CD4-positive, alpha-beta T cell treated with Interleukin-2 at 100 ng/mL for 4 hours (primary cell): ENCODE results near the gene GRID2.
"Not testable (repeated sequence)": the region's sequence is repeated elsewhere in the genome, so short reads cannot be mapped to it uniquely, and the experiment has no call there.

Experiments
- DNase-seq: peaks from one replicate; pipeline ENCODE4 v3.0.0-alpha.2; 2020; ENCODE audit warnings: low spot score

The GRID2 gene

DNA sequence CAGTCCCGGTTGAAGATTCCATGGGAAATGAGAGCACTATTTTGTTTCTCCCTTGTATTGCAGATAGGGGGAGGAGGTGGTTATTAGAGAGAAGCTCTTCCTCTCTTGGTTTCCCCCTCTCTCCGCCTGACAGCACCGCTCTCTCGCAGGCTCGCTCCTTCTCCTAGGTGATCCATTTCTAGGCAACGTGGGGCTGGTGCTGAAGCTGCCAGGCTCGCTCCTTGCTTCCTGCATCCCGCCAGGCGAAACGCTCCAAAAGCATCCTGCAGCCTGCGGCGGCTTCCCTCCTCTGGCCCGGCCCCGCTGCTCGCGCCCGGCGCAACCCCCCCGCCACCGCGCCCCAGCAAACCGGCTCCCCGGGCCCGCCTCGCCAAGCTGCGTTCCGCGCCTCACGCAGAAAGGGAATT lies at the start of gene GRID2:
Gene GRID2, plus strand, starts transcription at position 346 of the 407 bp plus-strand sequence.
- DNase-seq, result no peak

DNA sequence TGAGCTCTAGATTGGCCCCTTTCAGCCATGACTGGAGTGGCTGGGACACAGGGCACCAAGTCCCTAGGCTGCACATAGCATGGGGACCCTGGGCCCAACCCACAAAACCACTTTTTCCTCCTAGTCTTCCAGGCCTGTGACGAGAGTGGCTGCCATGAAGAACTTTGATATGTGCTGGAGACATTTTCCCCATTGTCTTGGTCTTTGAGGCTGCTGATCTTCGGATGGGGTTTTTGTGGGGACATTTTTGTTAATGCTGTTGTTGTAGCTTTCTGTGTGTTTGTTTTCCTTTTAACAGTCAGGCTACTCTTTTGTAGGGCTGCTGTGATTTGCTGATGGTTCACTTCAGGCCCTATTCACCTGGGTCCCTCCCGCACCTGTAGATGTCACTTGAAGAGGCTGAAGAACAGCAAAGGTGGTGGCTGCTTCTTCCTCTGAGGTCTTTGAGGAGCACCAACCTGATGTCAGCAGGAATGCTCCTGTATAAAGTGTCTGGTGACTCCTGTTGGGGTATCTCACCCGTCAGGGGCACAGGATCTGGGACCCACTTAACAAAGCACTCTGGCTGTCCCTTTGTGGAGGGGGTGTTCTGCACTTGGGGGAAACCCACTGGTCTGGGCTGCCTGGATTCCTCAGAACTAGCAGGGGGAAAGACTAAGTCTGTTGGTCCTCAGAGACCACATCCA lies 49.6 kb upstream of the GRID2 start:
- DNase-seq, result no peak

DNA sequence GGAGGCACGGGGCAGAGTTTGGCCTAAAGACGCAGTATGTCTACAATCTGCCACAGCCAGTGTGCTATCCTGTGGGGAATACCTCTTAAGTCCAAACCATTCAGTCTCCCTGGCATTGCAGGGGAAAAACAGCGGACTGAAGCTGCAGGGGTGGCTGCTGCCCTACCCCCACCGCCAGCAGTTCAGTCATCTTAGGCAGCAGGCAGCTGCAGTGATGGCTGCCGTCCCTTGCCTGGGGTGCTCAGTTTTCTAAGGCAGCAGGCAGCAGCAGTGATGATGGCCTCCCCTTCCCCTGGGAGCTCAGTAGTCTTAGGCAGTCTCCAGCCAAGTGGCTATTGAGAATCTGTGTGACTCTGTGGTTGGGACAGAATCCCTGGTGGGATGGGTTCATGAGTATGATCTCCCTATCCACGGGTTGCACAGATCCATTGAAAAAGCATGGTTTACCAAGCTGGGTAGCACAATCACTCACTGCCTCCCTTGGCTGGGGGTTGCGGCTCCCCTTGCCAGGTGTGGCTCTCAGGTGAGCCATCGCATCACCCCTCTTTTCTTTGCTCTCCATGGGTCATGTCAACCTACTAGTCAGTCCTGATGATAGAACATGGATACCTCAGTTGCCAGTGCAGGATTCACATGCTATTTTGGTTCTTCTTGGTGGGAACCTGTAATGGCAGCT lies 48.9 kb upstream of the GRID2 start:
- DNase-seq, result no peak

DNA sequence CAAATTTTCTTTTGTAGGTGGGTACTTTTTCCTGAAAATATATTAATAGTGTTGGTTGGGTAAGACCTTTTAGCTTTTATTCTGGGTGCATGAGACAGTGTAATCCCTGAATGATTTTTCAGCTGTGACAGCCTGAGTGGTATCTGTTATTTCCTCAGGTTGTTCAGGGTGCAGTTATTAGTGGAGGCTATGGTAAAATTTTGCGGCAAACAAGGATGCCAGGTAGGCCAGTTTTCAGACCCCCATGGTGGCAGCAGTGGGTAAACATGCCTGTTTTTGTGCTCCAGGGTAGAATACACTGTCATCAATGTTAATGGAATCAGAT lies 47.9 kb upstream of the GRID2 start:
- no peak for DNase-seq

DNA sequence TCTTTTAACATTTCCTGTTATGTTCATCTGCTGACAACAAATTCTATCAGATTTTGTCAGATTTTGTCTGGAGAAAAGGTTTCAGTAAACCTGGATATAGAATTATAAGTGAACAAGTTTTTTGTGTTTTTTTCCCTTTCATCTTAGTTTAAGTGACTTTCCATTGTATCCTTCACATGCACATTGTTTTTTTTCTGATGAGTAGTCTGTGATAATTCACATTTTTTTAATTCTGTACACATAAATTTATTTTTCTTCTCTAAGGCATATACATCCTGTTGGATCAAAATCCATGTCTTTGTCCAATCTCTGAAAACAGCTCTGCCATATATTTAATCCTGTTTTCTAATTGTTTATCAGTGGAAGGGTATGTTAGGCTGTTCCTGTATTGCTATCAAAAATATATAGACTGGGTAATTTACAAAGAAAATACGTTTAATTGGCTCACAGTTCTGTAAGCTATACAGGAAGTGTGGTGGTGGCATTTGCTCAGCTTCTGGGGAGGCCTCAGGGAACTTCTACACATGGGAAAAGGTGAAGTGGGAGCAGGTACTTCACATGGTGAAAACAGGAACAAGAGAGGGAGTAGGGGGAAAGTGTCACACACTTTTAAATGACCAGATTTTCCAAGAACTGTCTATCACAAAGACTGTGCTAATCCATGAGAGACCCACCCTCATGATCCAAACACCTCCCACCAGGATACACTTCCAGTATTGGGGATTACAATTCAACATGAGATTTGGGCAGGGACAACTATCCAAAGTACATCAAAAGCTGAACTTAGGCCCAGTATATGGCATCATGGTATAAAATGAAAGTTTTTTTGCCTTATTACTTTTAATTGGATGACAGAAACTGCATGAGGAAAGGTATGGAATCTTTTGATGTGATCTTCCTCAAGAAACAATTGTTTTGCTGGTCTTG lies 45.6 kb upstream of the GRID2 start:
- no peak for DNase-seq

DNA sequence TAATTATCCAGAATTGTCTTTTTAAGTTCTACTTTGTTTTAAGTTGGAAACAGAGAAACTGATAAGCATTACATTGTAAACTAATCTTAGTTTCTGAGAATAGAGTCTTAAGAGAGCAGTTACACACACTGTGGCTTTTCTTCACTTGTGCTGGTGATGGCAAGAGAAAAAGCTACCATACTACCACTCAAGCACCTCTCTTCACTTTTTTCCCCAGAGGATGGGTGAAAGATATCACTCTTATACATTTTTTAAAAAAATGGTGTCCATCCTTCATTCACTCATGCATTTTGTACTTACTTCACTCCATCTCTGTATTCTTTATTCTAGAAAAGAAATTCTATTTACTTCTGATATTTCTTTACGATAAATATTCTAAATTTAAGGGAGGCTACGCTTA lies 42.5 kb upstream of the GRID2 start:
- DNase-seq, result no peak

DNA sequence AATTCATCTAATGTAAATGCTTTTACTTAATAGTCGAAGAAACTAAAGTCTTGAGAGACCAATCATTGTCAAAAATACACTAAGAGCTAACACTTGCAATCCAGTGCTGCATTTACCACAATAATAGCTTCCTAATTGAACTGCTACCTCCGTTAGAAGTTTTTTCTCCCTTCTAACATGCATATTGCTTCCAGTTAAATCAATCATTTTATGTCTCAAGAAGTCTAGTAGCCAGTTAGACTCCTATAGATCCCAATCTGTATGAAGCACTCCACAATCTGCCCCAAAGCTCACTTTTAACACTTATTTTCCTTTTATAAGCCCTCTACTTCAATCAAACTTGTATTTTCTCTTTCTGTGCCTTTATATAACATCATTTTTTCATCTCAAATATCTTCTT lies 41.4 kb upstream of the GRID2 start:
- DNase-seq, result no peak

DNA sequence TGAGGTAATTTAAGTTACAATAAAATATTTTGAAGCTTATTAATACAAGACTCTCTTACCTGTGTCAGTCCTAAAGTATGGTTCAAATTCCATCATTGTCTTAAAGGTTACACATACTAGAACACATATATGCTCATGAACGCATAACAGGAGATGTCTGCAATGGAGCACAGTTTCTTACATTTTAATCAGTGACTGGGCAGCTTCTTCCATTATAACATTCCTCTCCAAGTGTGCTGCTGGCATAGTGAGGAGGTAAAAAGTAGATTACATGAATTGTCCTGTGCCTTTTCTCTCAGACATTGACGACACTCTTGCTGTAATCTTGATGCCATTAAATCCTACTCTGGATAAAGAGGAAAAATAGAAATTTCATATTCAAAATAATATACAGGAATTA lies 40.8 kb upstream of the GRID2 start:
- no peak for DNase-seq

DNA sequence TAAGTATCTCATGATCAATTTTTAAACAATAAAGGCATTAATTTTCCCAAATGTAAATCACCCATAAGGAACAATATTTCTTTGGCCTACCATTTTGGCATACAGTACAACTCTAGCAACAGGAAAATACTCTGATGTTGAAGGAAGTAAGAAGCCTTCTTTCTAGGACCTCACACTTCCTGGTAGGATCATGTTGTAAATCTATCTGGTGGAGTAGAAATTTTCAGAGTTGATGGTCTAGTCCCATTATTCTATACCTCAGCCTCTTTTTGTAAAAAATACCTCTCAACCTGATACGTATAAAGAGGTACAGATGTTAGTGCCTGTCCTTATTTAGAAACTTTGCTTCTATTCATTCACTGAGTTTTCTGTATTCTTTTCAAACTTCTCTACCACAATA lies 40.2 kb upstream of the GRID2 start:
- DNase-seq, result no peak

DNA sequence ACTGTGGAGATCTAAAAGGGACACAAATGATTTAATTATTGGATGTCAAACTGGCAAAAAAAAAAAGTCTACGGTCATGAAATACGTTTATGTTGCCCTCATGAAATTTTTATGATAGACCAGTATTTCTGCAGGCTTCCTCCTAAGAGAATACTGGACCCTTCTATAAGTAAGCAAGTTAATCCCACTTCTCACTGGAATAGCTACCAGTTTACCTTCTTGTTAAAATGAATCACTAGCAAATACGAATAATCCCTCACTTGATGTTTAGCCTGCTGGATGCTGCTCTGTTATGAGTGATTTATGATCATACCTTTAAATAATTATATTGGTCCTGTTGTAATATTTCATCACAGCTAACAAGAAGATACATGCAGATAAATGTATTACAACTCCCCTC lies 39.6 kb upstream of the GRID2 start:
- no peak for DNase-seq

DNA sequence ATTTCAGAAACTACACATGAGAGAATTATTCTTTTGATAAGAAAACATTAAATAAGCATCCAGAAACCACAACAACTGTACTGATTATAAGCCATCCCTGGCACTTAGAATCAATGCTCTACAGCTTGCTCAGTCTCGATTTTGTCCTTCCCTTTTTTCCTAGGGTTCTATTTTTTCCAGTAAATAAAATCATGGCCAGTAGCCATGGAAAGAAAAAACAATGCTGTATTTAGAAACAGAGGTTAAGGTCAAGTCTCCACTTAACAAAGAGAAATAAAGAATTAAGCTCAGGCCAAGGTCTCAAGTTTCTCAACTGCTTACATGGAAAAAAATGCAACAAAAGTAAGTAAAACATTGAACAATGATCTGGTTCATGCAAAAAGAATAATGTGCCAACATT lies 38.7 kb upstream of the GRID2 start:
- no peak for DNase-seq

DNA sequence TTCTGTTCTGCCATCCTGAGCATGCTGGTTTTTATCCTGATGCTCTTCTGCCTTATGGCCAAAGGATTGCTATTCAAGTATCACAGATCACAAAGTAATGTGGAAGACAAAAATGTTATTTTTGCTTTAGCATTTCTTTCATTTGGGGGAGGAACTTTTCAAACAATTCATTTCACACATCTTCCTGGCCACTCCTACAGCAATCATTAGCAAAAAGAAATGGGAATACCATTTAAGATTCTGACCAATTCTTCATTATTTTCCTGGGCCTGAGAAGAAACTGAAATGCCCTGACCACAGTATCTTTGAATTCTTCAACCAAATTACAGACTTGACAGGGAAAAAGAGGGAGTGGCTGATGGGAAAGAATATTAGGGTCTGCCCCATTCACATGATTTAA lies 38.0 kb upstream of the GRID2 start:
- no peak for DNase-seq

DNA sequence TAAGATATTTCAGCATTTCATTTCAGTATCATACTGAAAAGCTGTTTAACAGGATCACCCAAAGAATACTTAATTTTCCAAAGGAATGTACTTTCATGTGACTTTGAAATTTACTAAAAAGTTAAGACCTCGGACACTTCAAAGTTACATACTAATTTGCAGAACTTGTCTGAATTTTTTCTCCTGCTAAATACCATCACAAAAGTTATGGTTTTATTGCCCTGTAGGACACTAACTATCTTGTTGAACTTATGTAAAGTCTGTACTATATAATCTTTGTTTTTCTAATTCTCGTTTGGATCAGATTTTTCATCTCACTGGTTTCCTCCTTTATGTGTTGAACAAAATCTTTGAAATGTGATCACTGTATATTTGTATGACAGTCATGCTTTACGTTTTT lies 37.2 kb upstream of the GRID2 start:
- DNase-seq, result no peak

DNA sequence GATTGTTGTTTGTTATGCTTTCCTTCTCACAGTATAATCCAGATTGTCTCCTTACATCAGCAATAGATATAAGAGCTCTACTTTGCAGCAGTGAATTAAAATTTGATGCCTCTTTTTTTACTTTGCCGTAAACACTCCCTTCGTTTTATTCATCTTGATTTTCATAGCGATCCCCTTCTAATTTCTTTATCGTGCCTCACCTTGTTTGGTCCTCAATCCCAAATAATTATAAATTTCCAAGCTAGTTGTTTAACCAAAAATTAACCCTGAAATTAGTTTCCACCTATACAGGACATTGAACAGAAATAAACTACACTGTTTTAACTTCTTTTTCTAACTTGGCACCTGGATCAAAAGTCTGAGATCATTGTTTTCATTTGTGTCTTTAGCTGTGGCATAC lies 35.1 kb upstream of the GRID2 start:
- no peak for DNase-seq

DNA sequence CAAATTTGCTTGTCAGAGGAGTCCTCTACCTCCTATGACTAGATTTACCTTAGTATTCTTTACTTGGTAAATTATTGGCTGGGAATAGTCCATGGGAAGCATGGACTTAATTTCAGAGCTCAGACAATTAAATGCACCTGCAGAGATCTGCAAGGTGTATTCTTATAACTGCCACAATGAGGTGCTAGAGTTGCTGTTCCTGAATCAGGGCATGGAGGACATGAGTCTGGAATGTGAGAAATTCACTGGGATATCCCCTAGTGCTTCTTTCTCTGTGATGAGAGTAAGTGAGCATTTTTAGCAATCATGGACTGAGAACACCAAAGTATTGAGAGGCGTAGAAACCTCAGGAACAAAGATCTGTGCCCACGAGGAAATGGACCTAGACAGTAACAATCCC lies 32.9 kb upstream of the GRID2 start:
- DNase-seq, result no peak

DNA sequence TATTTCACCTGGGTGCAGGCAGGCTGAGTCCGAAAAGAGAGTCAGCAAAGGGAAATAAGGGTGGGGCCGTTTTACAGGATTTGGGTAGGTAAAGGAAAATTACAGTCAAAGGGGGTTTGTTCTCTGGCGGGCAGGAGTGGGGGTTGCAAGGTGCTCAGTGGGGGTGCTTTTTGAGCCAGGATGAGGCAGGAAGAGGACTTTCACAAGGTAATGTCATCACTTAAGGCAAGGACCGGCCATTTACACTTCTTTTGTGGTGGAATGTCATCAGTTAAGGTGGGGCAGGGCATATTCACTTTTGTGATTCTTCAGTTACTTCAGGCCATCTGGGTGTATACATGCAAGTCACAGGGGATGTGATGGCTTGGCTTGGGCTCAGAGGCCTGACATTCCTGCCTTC lies 32.2 kb upstream of the GRID2 start:
- DNase-seq, result not testable (repeated sequence)

DNA sequence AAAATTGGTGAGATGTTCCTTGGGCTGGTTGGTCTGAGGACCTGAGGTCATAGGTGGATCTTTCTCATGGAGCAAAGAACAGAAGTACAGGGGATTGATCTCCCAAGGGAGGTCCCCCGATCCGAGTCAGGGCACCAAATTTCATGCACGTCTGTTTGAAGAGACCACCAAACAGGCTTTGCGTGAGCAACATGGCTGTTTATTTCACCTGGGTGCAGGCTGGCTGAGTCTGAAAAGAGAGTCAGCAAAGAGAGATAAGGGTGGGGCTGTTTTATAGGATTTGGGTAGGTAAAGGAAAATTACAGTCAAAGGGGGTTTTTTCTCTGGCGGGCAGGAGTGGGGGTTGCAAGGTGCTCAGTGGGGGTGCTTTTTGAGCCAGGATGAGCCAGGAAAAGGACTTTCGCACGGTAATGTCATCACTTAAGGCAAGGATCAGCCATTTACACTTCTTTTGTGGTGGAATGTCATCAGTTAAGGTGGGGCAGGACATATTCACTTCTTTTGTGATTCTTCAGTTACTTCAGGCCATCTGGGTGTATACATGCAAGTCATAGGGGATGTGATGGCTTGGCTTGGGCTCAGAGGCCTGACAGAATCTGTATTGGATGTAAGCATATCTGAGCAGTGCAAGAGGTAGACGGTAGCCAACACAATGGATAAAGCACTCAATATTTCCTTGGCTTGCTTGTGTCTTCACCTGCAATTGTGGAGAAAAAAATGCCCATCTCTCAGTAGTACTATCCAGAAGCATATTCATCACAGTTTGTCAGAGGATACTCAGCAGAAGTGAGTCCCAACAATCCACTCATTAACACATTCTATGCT lies 26.5 kb upstream of the GRID2 start:
- not testable (repeated sequence) for DNase-seq

DNA sequence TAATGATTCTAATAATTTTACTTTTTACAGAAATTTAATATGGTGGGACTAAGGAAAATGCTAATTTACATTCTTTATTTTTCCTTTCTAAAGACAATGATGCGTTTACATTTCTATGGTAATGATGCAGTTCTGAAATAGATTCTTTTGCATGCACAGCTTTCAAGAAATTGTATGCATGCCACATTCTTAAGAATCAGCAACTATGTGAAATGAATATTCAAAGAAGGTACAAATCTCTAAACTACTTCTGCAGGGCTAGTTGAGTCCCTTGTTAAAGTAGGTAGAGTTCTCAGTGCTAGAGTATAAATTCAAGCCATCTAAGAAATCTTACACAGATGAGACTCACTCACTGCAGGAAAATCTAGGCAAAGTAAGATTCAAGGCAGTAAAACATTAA lies 24.5 kb upstream of the GRID2 start:
- DNase-seq, result no peak

DNA sequence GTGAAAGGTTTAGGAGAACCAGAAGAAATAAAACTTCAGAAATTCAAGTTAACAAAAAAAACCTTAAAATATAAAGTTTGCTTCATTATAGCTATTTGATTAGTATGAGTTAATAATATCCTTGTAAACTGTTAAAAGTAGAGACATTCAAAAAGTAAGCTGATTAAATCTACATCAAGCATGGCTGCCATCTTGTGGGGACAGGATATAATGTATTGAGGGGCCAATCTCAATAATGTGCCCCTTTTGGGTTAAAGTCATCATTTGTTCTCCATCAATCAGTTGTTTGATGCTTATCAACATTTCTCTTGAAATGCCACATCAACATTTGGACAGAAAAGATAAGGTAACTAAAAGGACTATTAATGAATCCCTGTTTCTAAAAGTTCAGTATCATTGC lies 4.6 kb upstream of the GRID2 start:
- DNase-seq, result no peak

DNA sequence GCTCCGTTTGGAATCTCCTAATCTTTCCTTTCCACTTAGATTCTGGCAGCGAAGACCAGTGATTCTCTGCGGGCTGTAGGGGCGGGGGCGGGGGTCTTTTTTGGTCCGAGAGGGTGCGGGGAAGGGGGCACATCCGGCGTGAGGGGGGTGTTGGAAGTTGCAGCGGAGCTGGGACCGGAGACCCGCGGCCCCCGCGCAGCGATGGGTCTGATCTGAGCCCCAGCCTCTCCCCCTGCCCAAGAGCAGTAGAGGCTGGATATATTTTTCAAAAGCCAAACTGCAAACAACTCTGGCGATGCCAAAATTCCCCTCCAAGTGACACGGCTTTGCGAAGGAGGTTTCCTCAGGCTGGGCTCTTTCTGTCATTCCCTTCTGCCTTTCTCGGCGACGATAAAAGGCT lies 355 bp downstream of the GRID2 start:
- no peak for DNase-seq

DNA sequence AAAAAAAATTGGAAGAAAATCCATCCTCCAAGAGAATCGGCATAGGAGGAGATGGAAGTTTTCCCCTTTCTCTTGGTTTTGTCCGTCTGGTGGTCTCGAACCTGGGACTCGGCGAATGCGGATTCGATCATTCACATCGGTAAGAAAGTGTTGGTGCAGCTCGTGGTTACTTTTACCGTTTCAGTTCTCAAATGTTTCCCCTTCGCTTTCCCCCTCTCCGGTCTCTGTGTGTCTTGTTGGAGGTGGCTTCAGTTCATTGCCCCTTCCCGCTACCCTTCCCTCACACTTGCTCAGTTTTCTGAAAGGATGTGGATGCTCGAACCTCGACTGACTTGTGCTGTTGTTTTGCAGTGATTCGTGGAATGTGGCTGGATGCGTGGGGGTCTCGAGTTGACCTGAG lies 840 bp downstream of the GRID2 start:
- DNase-seq, result no peak

DNA sequence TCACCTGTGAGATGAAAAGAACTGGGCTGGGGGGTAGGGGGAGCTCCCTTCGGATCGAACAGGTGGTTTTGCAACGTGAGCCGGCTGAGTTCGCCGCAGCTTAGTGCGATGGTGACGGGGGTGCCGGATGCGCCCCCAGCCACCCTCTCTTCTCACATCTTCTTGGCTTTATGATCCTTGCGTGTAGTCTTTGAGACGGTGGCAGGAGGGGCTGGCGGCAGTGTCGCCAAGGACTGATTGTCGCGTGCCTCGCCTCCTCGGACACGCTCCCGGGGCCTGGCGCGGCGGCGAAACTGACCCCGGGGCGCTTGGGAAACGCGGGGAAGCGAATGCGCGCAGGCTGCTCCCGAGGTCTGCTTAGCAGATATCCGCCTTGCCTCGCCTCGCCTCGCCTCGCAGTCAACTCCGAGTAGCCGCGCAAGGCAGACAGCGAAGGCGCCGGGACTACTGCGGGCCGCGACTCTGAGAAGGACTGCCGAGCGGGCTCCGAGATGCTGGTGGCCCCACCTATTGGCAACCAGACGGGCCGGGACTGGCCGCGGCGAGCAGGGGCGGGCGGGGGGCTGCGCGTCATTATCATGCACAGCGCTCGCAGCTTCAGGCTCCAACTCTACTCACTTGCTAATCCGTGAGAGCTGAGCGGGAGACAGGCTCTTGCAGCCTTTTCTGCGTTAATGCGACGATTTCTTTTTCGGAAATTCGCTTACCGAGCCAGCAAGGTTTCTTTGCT lies 1.5 kb downstream of the GRID2 start:
- DNase-seq, result no peak
